Astrocyte (in vitro differentiated cells and primary cell): Measurements from ENCODE around the gene MSH5. TPM values are rescaled to one million over a fixed set of nuclear protein-coding genes. Genes with fewer than 3 reads are reported as not detected.

Source experiments
- DNase-seq: peaks from one replicate; pipeline ENCODE4 v3.0.0-alpha.2; 2010; ENCODE audit warnings: low read depth
- FAIRE-seq: peaks from 2 replicates; lab custom pipeline; 2011; peaks lifted over from hg19 to GRCh38; lab: Jason Lieb, UNC
- H2AFZ ChIP-seq: 2 replicates; pipeline ENCODE4 v1.6.0; 2012; ENCODE audit warnings: low read depth, low read length, inconsistent platforms
- H3K27ac ChIP-seq: 2 replicates; pipeline ENCODE4 v1.5.1; 2011; ENCODE audit warnings: low read depth, low read length, inconsistent platforms
- H3K27me3 ChIP-seq: 2 replicates; pipeline ENCODE4 v1.6.0; 2011; ENCODE audit warnings: low read length, inconsistent platforms; ENCODE audit not compliant: insufficient read depth
- H3K36me3 ChIP-seq: 2 replicates; pipeline ENCODE4 v1.5.1; 2011; ENCODE audit warnings: low read length, inconsistent platforms; ENCODE audit not compliant: insufficient read depth
- H3K4me1 ChIP-seq: 2 replicates; pipeline ENCODE4 v1.5.1; 2011; ENCODE audit warnings: low read length, inconsistent platforms; ENCODE audit not compliant: insufficient read depth
- H3K4me2 ChIP-seq: 2 replicates; pipeline ENCODE4 v1.6.0; 2012; ENCODE audit warnings: low read length, inconsistent platforms
- H3K4me3 ChIP-seq: 2 replicates; pipeline ENCODE4 v1.5.1; 2011; ENCODE audit warnings: low read depth, mild to moderate bottlenecking, low read length, inconsistent platforms; ENCODE audit not compliant: insufficient read depth
- H3K79me2 ChIP-seq: 2 replicates; pipeline ENCODE4 v1.6.0; 2012; ENCODE audit warnings: mild to moderate bottlenecking, low read length, inconsistent platforms; ENCODE audit not compliant: insufficient read depth
- H3K9ac ChIP-seq: 2 replicates; pipeline ENCODE4 v1.6.0; 2012; ENCODE audit warnings: mild to moderate bottlenecking, low read length, inconsistent platforms
- H3K9me3 ChIP-seq: 2 replicates; pipeline ENCODE4 v1.5.1; 2012; ENCODE audit warnings: low read depth, mild to moderate bottlenecking, low read length, inconsistent platforms; ENCODE audit not compliant: insufficient read depth
- H4K20me1 ChIP-seq: 2 replicates; pipeline ENCODE4 v1.6.0; 2012; ENCODE audit warnings: low read length, inconsistent platforms; ENCODE audit not compliant: insufficient read depth
- H3K27ac Mint-ChIP-seq: one replicate; pipeline ENCODE4 v1.8.0; 2021; ENCODE audit warnings: mild to moderate bottlenecking, mixed read lengths; ENCODE audit not compliant: unreplicated experiment
- H3K27me3 Mint-ChIP-seq: one replicate; pipeline ENCODE4 v1.8.0; 2021; ENCODE audit warnings: low read depth, mixed read lengths; ENCODE audit not compliant: unreplicated experiment
- H3K36me3 Mint-ChIP-seq: one replicate; pipeline ENCODE4 v1.8.0; 2021; ENCODE audit warnings: low read depth, mixed read lengths; ENCODE audit not compliant: unreplicated experiment
- H3K4me1 Mint-ChIP-seq: one replicate; pipeline ENCODE4 v1.8.0; 2021; ENCODE audit warnings: low read depth, mixed read lengths; ENCODE audit not compliant: unreplicated experiment
- H3K4me3 Mint-ChIP-seq: one replicate; pipeline ENCODE4 v1.8.0; 2021; ENCODE audit warnings: mild to moderate bottlenecking, moderate library complexity, mixed read lengths; ENCODE audit not compliant: unreplicated experiment
- H3K9me3 Mint-ChIP-seq: one replicate; pipeline ENCODE4 v1.8.0; 2021; ENCODE audit warnings: mild to moderate bottlenecking, mixed read lengths; ENCODE audit not compliant: unreplicated experiment
- CTCF ChIP-seq: IDR thresholded peaks from 2 replicates; pipeline ENCODE4 v1.5.1; 2011; ENCODE audit warnings: low read depth, mild to moderate bottlenecking, inconsistent platforms, low read length, moderate library complexity; ENCODE audit not compliant: insufficient read depth
- EZH2 ChIP-seq: IDR thresholded peaks from 2 replicates; pipeline ENCODE4 v1.6.1; 2012; ENCODE audit warnings: mild to moderate bottlenecking, low read length, inconsistent platforms; ENCODE audit not compliant: insufficient read depth
- total RNA-seq: library from RNA; stranded (reverse); gene quantifications from 2 replicates; pipeline ENCODE4 v1.2.1, GENCODE V29; 2021

The MSH5 gene
- total RNA-seq, 1 donor from 2014 or later: 6.8 TPM

- Mint-ChIP-seq H3K4me1 (peaks cover 6% of the 10 kb centered on the region), H3K27me3 (peaks cover 6% of the 10 kb centered on the region), H3K27ac (peak overlapping the region; percentile 17), H3K9me3 (no peaks in the 10 kb centered on the region), H3K4me3 (peak overlapping the region; percentile 8), H3K36me3 (peaks cover 21% of the 10 kb centered on the region)
- Histone ChIP-seq H3K4me3 (no peak overlapping the region), H3K79me2 (no peaks in the 10 kb centered on the region), H3K36me3 (no peaks in the 10 kb centered on the region), H3K4me2 (peak overlapping the region; percentile 25), H3K9ac (no peak overlapping the region), H3K4me1 (peaks cover 12% of the 10 kb centered on the region), H3K27me3 (no peaks in the 10 kb centered on the region), H3K27ac (no peak overlapping the region), H2AFZ (no peak overlapping the region), H4K20me1 (no peaks in the 10 kb centered on the region), H3K9me3 (no peaks in the 10 kb centered on the region)
- DNase-seq (peak; percentile 34), FAIRE-seq (peak; percentile 93)
- no peak for TF ChIP-seq CTCF
These were observed 23.8 kb downstream of the MSH5 start for GRCh38 chr6:31763619-31763940.

GRCh38 chr6:31764198-31764597, 24.4 kb downstream of the MSH5 start:
- no peak overlapping the region for H3K9ac ChIP-seq
- no peaks in the 10 kb centered on the region for H3K9me3 ChIP-seq
- H3K79me2 ChIP-seq: no peaks in the 10 kb centered on the region
- no peak for DNase-seq
- H3K27ac ChIP-seq: no peak overlapping the region
- no peaks in the 10 kb centered on the region for H3K36me3 ChIP-seq
- no peak overlapping the region for H3K4me3 ChIP-seq
- peaks cover 12% of the 10 kb centered on the region for H3K4me1 ChIP-seq
- peaks cover 21% of the 10 kb centered on the region for H3K36me3 Mint-ChIP-seq
- no peaks in the 10 kb centered on the region for H3K9me3 Mint-ChIP-seq
- TF ChIP-seq CTCF (no peak), EZH2 (no peak)
- no peaks in the 10 kb centered on the region for H3K27me3 ChIP-seq
- H3K4me1 Mint-ChIP-seq: peaks cover 6% of the 10 kb centered on the region
- H3K4me3 Mint-ChIP-seq: no peak overlapping the region
- H3K4me2 ChIP-seq: no peak overlapping the region
- H4K20me1 ChIP-seq: no peaks in the 10 kb centered on the region
- H3K27me3 Mint-ChIP-seq: peaks cover 6% of the 10 kb centered on the region
- no peak overlapping the region for H2AFZ ChIP-seq
- no peak for FAIRE-seq
- no peak overlapping the region for H3K27ac Mint-ChIP-seq

- Histone ChIP-seq H4K20me1 (no peaks in the 10 kb centered on the region), H3K36me3 (no peaks in the 10 kb centered on the region), H3K9me3 (no peaks in the 10 kb centered on the region), H3K27ac (no peak overlapping the region), H3K79me2 (no peaks in the 10 kb centered on the region), H3K27me3 (no peaks in the 10 kb centered on the region), H3K4me3 (no peak overlapping the region), H3K4me2 (no peak overlapping the region), H3K4me1 (peaks cover 12% of the 10 kb centered on the region), H2AFZ (no peak overlapping the region), H3K9ac (no peak overlapping the region)
- no peak for FAIRE-seq
- peaks cover 17% of the 10 kb centered on the region for H3K36me3 Mint-ChIP-seq
- peaks cover 6% of the 10 kb centered on the region for H3K4me1 Mint-ChIP-seq
- DNase-seq: no peak
- H3K27me3 Mint-ChIP-seq: peaks cover 2% of the 10 kb centered on the region
- no peak overlapping the region for H3K27ac Mint-ChIP-seq
- H3K9me3 Mint-ChIP-seq: no peaks in the 10 kb centered on the region
- no peak overlapping the region for H3K4me3 Mint-ChIP-seq
- TF ChIP-seq CTCF (no peak), EZH2 (no peak)
These were observed 25.7 kb downstream of the MSH5 start for GRCh38 chr6:31765559-31765909.
